HepG2 (cell line): Measurements from ENCODE around the gene ZCCHC24. TPM values are rescaled to one million over a fixed set of nuclear protein-coding genes. Genes with fewer than 3 reads are reported as not detected.

Experiments used
- HMGA1 ChIP-seq: sonication (generic); formaldehyde crosslinking; conservative IDR thresholded peaks from 2 replicates; pipeline ENCODE4 v1.4.0; 2020; ENCODE audit warnings: missing genetic modification reagents
- MAF1 ChIP-seq: sonication (generic); formaldehyde crosslinking; IDR thresholded peaks from 2 replicates; pipeline ENCODE4 v1.5.0; 2020; ENCODE audit warnings: missing genetic modification reagents, borderline replicate concordance
- MXD4 ChIP-seq: IDR thresholded peaks from 2 replicates; pipeline ENCODE4 v1.6.1; 2016; ENCODE audit warnings: mild to moderate bottlenecking, missing biosample characterization, missing genetic modification reagents
- NFE2L2 ChIP-seq: fragments of 150-350 bp; IDR thresholded peaks from 2 replicates; pipeline ENCODE4 v1.6.1; 2014; ENCODE audit warnings: low read length
- PITX1 ChIP-seq: sonication (generic); formaldehyde crosslinking; IDR thresholded peaks from 2 replicates; pipeline ENCODE4 v1.5.1; 2020; ENCODE audit warnings: mild to moderate bottlenecking, missing genetic modification reagents
- POLR2A ChIP-seq, 2 experiments: IDR thresholded peaks; 2 replicates each; pipeline ENCODE4 v1.6.1; 2011; ENCODE audit warnings: low read depth in 2 of 2, low read length in 2 of 2, mild to moderate bottlenecking in 1 of 2, moderate library complexity in 1 of 2; ENCODE audit not compliant: insufficient read depth in 1 of 2
- RBM22 ChIP-seq: fragments of 200-400 bp; formaldehyde crosslinking; optimal IDR thresholded peaks from 2 replicates; pipeline ENCODE3; 2017; ENCODE audit warnings: mild to moderate bottlenecking, low read length, moderate library complexity
- REL ChIP-seq: sonication (generic); formaldehyde crosslinking; conservative IDR thresholded peaks from 2 replicates; pipeline ENCODE4 v1.8.0; 2022; ENCODE audit warnings: mild to moderate bottlenecking, missing genetic modification reagents, moderate library complexity
- SMAD1 ChIP-seq: sonication (generic); formaldehyde crosslinking; IDR thresholded peaks from 2 replicates; pipeline ENCODE4 v1.4.0; 2020; ENCODE audit warnings: missing genetic modification reagents, low read depth, mild to moderate bottlenecking, borderline replicate concordance
- U2AF2 ChIP-seq: fragments of 200-400 bp; formaldehyde crosslinking; IDR thresholded peaks from 2 replicates; pipeline ENCODE4 v1.6.1; 2017; ENCODE audit warnings: low read depth, mild to moderate bottlenecking, low read length
- ZNF256 ChIP-seq: sonication (generic); formaldehyde crosslinking; conservative IDR thresholded peaks from 2 replicates; pipeline ENCODE4 v1.4.0; 2020; ENCODE audit warnings: missing genetic modification reagents
- ZNF549 ChIP-seq: sonication (generic); formaldehyde crosslinking; IDR thresholded peaks from 2 replicates; pipeline ENCODE4 v1.5.0; 2020; ENCODE audit warnings: missing genetic modification reagents
- ZNF770 ChIP-seq: sonication (generic); formaldehyde crosslinking; IDR thresholded peaks from 2 replicates; pipeline ENCODE4 v1.5.0; 2020; ENCODE audit warnings: mild to moderate bottlenecking, missing genetic modification reagents
- ZNF784 ChIP-seq: sonication (generic); formaldehyde crosslinking; IDR thresholded peaks from 2 replicates; pipeline ENCODE4 v1.5.1; 2020; ENCODE audit warnings: missing genetic modification reagents, mild to moderate bottlenecking, borderline replicate concordance
- polyA plus RNA-seq, 8 experiments: library from polyadenylated mRNA; depleted of rRNA in 3 of 8; stranded (reverse) in 7 of 8; unstranded in 1 of 8; fragments of >200 nt; fragmentation: Illumina TruSeq in 4 of 8; extraction: Trizol in 4 of 8; gene quantifications; 2 replicates each; pipeline versions ENCODE4 v1.2.1 to v1.2.3, GENCODE V29; 2011 to 2016; ENCODE audit warnings: low read depth in 4 of 8, missing spikeins in 1 of 8, mixed read lengths in 1 of 8; ENCODE audit not compliant: insufficient read depth in 1 of 8
- total RNA-seq, 5 experiments: library from RNA; depleted of rRNA; stranded (reverse); fragments of >200 nt; fragmentation: Illumina TruSeq; extraction: Trizol; gene quantifications; 2 replicates each; pipeline ENCODE4 v1.2.3, GENCODE V29; 2016; ENCODE audit warnings: low read depth in 1 of 5
- TF ChIP-seq, protein P1 (sequence below): sonication (generic); formaldehyde crosslinking; IDR thresholded peaks from 2 replicates; pipeline ENCODE4 v1.4.0; 2020; ENCODE audit warnings: missing genetic modification reagents
- TF ChIP-seq, protein P2 (sequence below): sonication (generic); formaldehyde crosslinking; IDR thresholded peaks from 2 replicates; pipeline ENCODE4 v1.4.0; 2020; ENCODE audit warnings: missing genetic modification reagents
- TF ChIP-seq, protein P3 (sequence below): sonication (generic); formaldehyde crosslinking; IDR thresholded peaks from 2 replicates; pipeline ENCODE4 v1.4.0; 2020; ENCODE audit warnings: missing genetic modification reagents, mild to moderate bottlenecking, borderline replicate concordance
- TF ChIP-seq, protein P4 (sequence below): sonication (generic); formaldehyde crosslinking; IDR thresholded peaks from 2 replicates; pipeline ENCODE4 v1.4.0; 2020; ENCODE audit warnings: missing genetic modification reagents

The ZCCHC24 gene
- total and polyA plus RNA-seq, 2 of the 13 experiments (the other 11 are each of a cell fraction or from before 2014, with no cell fraction given): 3.1 to 7.9 TPM

- TF ChIP-seq, protein P1, sequence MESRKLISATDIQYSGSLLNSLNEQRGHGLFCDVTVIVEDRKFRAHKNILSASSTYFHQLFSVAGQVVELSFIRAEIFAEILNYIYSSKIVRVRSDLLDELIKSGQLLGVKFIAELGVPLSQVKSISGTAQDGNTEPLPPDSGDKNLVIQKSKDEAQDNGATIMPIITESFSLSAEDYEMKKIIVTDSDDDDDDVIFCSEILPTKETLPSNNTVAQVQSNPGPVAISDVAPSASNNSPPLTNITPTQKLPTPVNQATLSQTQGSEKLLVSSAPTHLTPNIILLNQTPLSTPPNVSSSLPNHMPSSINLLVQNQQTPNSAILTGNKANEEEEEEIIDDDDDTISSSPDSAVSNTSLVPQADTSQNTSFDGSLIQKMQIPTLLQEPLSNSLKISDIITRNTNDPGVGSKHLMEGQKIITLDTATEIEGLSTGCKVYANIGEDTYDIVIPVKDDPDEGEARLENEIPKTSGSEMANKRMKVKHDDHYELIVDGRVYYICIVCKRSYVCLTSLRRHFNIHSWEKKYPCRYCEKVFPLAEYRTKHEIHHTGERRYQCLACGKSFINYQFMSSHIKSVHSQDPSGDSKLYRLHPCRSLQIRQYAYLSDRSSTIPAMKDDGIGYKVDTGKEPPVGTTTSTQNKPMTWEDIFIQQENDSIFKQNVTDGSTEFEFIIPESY (CRISPR knock-in tag): no peak
- TF ChIP-seq, protein P2, sequence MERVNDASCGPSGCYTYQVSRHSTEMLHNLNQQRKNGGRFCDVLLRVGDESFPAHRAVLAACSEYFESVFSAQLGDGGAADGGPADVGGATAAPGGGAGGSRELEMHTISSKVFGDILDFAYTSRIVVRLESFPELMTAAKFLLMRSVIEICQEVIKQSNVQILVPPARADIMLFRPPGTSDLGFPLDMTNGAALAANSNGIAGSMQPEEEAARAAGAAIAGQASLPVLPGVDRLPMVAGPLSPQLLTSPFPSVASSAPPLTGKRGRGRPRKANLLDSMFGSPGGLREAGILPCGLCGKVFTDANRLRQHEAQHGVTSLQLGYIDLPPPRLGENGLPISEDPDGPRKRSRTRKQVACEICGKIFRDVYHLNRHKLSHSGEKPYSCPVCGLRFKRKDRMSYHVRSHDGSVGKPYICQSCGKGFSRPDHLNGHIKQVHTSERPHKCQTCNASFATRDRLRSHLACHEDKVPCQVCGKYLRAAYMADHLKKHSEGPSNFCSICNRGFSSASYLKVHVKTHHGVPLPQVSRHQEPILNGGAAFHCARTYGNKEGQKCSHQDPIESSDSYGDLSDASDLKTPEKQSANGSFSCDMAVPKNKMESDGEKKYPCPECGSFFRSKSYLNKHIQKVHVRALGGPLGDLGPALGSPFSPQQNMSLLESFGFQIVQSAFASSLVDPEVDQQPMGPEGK (CRISPR knock-in tag): peak; percentile 65
- TF ChIP-seq MAF1 (CRISPR knock-in tag) (no peak), RBM22 (peak; percentile 75), ZNF770 (CRISPR knock-in tag) (peak; percentile 55), POLR2A (IDR thresholded peaks at IDR 0.05; ENCODE audit: insufficient read depth in 1 of 2, low read depth in 2 of 2, low read length in 2 of 2) (peak; percentile 97 to 98), U2AF2 (no peak), MXD4 (CRISPR knock-in tag) (no peak), ZNF549 (CRISPR knock-in tag) (no peak), ZNF256 (no peak), ZNF784 (no peak; the same call in 1 of the 2 replicates), REL (CRISPR knock-in tag) (no peak; the same call in 1 of the 2 replicates), SMAD1 (CRISPR knock-in tag) (no peak), NFE2L2 (no peak), PITX1 (CRISPR knock-in tag) (no peak), HMGA1 (no peak)
- TF ChIP-seq, protein P3, sequence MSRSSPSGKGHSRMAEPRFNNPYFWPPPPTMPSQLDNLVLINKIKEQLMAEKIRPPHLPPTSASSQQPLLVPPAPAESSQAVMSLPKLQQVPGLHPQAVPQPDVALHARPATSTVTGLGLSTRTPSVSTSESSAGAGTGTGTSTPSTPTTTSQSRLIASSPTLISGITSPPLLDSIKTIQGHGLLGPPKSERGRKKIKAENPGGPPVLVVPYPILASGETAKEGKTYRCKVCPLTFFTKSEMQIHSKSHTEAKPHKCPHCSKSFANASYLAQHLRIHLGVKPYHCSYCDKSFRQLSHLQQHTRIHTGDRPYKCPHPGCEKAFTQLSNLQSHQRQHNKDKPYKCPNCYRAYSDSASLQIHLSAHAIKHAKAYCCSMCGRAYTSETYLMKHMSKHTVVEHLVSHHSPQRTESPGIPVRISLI (CRISPR knock-in tag): no peak
- TF ChIP-seq, protein P4, sequence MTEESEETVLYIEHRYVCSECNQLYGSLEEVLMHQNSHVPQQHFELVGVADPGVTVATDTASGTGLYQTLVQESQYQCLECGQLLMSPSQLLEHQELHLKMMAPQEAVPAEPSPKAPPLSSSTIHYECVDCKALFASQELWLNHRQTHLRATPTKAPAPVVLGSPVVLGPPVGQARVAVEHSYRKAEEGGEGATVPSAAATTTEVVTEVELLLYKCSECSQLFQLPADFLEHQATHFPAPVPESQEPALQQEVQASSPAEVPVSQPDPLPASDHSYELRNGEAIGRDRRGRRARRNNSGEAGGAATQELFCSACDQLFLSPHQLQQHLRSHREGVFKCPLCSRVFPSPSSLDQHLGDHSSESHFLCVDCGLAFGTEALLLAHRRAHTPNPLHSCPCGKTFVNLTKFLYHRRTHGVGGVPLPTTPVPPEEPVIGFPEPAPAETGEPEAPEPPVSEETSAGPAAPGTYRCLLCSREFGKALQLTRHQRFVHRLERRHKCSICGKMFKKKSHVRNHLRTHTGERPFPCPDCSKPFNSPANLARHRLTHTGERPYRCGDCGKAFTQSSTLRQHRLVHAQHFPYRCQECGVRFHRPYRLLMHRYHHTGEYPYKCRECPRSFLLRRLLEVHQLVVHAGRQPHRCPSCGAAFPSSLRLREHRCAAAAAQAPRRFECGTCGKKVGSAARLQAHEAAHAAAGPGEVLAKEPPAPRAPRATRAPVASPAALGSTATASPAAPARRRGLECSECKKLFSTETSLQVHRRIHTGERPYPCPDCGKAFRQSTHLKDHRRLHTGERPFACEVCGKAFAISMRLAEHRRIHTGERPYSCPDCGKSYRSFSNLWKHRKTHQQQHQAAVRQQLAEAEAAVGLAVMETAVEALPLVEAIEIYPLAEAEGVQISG (CRISPR knock-in tag): peak; percentile 63; the same call in 1 of the 2 replicates
Measured at GRCh38 chr10:79347226-79347893, 98.1 kb downstream of the ZCCHC24 start, which contains the start of gene PPIF (continued).
